Breast epithelium (tissue), 3 donors: ENCODE measurements around the gene AGAP3.

Experiments used
- CTCF ChIP-seq, 3 donors: fragments of 450-650 bp; IDR thresholded peaks; one replicate each; pipeline ENCODE4 v1.5.1; 2016 to 2017; ENCODE audit warnings: antibody characterized with exemption in 3 of 3, mild to moderate bottlenecking in 3 of 3, moderate library complexity in 3 of 3
- POLR2A ChIP-seq: fragments of 450-650 bp; IDR thresholded peaks from one replicate; pipeline ENCODE4 v1.6.1; 2016; ENCODE audit warnings: antibody characterized with exemption, mild to moderate bottlenecking, moderate library complexity
- POLR2AphosphoS5 ChIP-seq, 3 donors: sonication (generic); formaldehyde crosslinking; IDR thresholded peaks; one replicate each; pipeline ENCODE4 v1.6.1; 2017; ENCODE audit warnings: antibody characterized with exemption in 3 of 3

- TF ChIP-seq CTCF (IDR thresholded peaks at IDR 0.05): no peak
- TF ChIP-seq POLR2A: no peak
- TF ChIP-seq POLR2AphosphoS5 (IDR thresholded peaks at IDR 0.05): no peak
Observed at GRCh38 chr7:151193203-151193978, 107.1 kb downstream of the AGAP3 start.
